ENCODE results near the gene RHBDF1. TPM values are rescaled to one million over a fixed set of nuclear protein-coding genes. Genes with fewer than 3 reads are reported as not detected.
A peak's percentile ranks its signal among the peaks of the same experiment; 100 is the strongest.

RHBDF1 gene
- total and polyA plus RNA-seq, 3 experiments from 2014 or later: 0.53 to 0.59 TPM; not detected in 1

DNA sequence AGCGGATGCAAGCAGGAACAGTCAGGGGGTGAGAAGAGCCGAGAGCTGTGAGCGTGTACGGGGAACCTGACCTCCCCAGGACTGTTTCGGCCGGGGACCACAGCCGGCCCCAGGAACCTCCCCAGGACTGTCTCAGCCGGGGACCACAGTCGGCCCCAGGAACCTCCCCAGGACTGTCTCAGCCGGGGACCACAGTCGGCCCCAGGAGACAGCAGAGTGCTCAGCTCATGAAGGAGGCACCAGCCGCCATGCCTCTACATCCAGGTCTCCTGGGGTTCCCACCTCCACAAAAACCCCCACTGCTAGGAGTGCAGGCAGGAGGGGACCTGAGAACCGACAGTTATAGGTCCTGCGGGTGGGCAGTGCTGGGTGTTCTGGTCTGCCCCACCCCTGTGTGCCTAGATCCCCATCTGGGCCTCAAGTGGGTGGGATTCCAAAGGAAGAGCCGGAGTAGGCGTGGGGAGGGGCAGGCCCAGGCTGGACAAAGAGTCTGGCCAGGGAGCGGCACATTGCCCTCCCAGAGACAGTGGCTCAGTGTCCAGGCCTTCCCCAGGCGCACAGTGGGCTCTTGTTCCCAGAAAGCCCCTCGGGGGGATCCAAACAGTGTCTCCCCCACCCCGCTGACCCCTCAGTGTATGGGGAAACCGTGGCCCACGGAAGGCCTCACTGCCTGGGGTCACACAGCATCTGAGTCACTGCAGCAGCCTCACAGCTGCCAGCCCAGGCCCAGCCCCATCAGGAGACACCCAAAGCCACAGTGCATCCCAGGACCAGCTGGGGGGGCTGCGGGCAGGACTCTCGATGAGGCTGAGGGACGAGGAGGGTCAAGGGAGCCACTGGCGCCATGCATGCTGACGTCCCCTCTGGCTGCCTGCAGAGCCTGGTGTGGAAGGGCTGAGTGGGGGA lies 4.3 kb downstream of the RHBDF1 start:
- Mint-ChIP-seq H3K4me3 (peak overlapping the region in 1 of 7 donors; percentile 30), H3K27me3 (peaks cover 12 to 22% of the 10 kb centered on the region in 2 donors), H3K27ac (no peak overlapping the region), H3K36me3 (no peaks in the 10 kb centered on the region), H3K9me3 (no peaks in the 10 kb centered on the region), H3K4me1 (peaks cover 3 to 13% (median 4%) of the 10 kb centered on the region in 3 donors)
- Histone ChIP-seq H3K4me3 (ENCODE audit: low read length) (no peak overlapping the region), H3K27ac (ENCODE audit: low read depth, low read length) (no peak overlapping the region), H3K27me3 (ENCODE audit: insufficient read depth, low read length, poor library complexity, severe bottlenecking) (peaks cover 5% of the 10 kb centered on the region), H3K4me1 (ENCODE audit: insufficient read depth, low read length) (peaks cover 4% of the 10 kb centered on the region), H3K36me3 (ENCODE audit: insufficient read depth, low read length) (no peaks in the 10 kb centered on the region), H3K9me3 (ENCODE audit: low read length) (no peaks in the 10 kb centered on the region)
- CTCF ChIA-PET: interaction anchor here (7.8 to 9.2 kb wide), 2 partner anchors 27 to 28 kb away, joined by 59 to 201 read pairs; no protein-coding TSS in a partner anchor
- DNase-seq: no peak
- POLR2A ChIA-PET: no interaction called here

DNA sequence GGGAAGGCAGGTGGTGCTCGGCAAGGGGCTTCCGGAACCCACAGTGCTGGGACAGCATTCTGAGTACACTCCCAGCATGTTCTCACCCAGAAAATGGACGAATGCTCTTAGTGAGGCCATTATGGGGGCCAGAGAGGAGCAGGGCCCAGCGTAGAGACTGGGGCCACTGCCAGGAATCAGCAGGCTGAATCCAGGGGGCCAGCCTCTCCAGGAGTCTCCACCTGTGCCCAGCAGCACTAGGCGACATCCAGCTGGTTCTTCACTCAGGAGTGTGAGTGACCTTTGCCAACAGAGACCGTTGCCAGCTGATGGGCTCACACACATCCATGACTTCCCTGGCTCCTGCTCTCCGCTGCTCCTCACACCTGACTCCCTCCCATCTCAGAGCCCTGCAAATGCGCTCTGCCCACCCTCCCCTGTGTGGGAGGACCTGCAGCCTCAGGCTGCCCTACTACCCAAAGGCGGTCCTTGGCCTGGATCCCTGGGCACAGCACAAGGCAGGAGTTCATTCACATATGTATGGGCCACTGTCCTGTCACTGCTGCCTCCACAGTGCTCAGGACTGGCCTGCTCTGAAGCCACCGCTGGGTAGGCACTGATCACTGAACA lies 5.1 kb downstream of the RHBDF1 start:
- POLR2A ChIA-PET: no interaction called here
- CTCF ChIA-PET: interaction anchor here (2.7 to 9.2 kb wide), 3 partner anchors 19 to 38 kb away, joined by 21 to 201 read pairs (median 39); no protein-coding TSS in a partner anchor
- peaks cover 0 to 8% (median 0%) of the 10 kb centered on the region in 3 donors for H3K4me1 Mint-ChIP-seq

DNA sequence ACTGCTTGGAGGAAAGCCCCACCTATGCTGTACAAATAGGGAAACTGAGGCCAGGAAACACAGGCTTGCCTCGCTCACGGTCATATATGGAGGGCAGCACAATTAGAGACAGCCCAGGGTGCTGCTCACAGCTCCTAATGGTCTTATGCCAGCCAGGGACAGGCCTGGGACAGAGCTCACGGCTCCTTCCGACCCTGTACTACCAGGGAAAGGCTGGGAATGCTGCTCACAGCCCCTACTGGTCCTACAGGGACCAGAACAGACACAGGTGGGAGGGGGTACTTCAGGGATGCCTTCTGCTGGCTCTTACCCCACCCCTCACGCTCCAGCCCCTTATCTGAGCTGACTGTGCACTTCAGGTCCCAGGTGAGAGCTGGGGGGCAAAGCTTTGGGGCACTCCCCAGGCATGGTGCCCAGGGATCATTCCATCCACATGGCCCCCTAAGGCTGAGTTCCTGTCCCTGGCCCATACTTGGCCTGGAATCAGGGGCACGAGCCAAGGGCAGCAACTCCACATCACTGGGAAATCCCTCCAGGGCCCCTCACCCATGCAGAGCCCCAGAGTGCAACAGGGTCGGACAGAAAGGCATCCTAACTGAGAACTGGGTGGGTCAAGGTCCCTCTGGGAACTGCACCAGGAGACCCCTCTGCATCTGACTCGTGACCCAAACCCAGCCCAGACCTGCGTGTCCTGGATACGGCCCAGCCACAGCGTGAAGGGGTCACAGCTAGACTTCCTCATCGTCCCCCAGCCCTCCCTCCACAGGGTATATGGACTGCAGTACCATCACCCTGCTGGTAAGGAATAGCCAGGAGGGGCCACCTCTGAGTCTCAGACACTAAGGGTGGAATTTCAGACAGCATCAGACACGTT lies 5.9 kb downstream of the RHBDF1 start:
- Mint-ChIP-seq H3K27me3 (peaks cover 8 to 15% of the 10 kb centered on the region in 2 donors), H3K9me3 (no peaks in the 10 kb centered on the region), H3K4me3 (no peak overlapping the region), H3K36me3 (no peaks in the 10 kb centered on the region), H3K4me1 (peaks cover 0 to 6% (median 0%) of the 10 kb centered on the region in 3 donors), H3K27ac (no peak overlapping the region)
- no peak for DNase-seq
- H3K4me3 ChIP-seq (ENCODE audit: low read length): no peak overlapping the region
- H3K9me3 ChIP-seq (ENCODE audit: low read length): no peaks in the 10 kb centered on the region
- no peaks in the 10 kb centered on the region for H3K27me3 ChIP-seq (ENCODE audit: insufficient read depth, low read length, poor library complexity, severe bottlenecking)
- no peaks in the 10 kb centered on the region for H3K4me1 ChIP-seq (ENCODE audit: insufficient read depth, low read length)
- ChIA-PET POLR2A (interaction anchor here (0.5 kb wide), 1 partner anchor 190 kb away, joined by 4 read pairs; no protein-coding TSS in a partner anchor), CTCF (interaction anchor here (0.9 to 9.2 kb wide), 18 partner anchors 8 to 335 kb away, joined by 3 to 201 read pairs (median 6); partner anchors contain the start of genes DECR2, HBQ1, POLR3K and SNRNP25)
- no peak overlapping the region for H3K27ac ChIP-seq (ENCODE audit: low read depth, low read length)
- H3K36me3 ChIP-seq (ENCODE audit: insufficient read depth, low read length): no peaks in the 10 kb centered on the region

More for the DNA sequence above, 5.1 kb downstream of the RHBDF1 start:
- H3K27me3 ChIP-seq (ENCODE audit: insufficient read depth, low read length, poor library complexity, severe bottlenecking): no peaks in the 10 kb centered on the region
- no peaks in the 10 kb centered on the region for H3K36me3 Mint-ChIP-seq
- peak overlapping the region in 1 of 8 donors; percentile 19 for H3K27ac Mint-ChIP-seq
- DNase-seq: no peak
- H3K36me3 ChIP-seq (ENCODE audit: insufficient read depth, low read length): no peaks in the 10 kb centered on the region
- H3K4me3 Mint-ChIP-seq: peak overlapping the region in 1 of 7 donors; percentile 30
- no peak overlapping the region for H3K27ac ChIP-seq (ENCODE audit: low read depth, low read length)
- no peaks in the 10 kb centered on the region for H3K4me1 ChIP-seq (ENCODE audit: insufficient read depth, low read length)
- H3K27me3 Mint-ChIP-seq: peaks cover 9 to 17% of the 10 kb centered on the region in 2 donors
- H3K9me3 ChIP-seq (ENCODE audit: low read length): no peaks in the 10 kb centered on the region
- H3K4me3 ChIP-seq (ENCODE audit: low read length): no peak overlapping the region
- H3K9me3 Mint-ChIP-seq: no peaks in the 10 kb centered on the region

DNA sequence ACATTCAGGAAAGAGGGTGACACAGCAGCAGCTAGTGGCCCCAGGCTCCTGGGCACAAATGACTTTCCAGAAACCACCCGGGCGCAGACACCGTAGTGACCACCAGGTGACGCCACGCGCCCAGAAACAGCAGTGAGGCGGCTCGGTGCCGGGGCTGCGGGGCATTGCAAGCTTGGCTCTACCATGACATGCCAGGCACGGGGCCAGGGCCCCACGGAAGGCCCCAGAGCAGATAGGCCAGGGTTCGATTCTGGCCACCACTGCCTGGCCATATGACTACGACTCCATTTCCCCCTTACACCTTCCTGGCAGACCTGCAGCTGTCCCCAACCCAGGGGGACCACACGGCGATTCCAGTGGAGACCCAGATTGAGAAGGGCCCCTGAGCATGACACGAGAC lies 6.7 kb downstream of the RHBDF1 start:
- Mint-ChIP-seq H3K27ac (no peak overlapping the region), H3K9me3 (no peaks in the 10 kb centered on the region), H3K36me3 (no peaks in the 10 kb centered on the region), H3K4me3 (no peak overlapping the region), H3K4me1 (peaks cover 0 to 4% (median 0%) of the 10 kb centered on the region in 3 donors), H3K27me3 (peaks cover 4 to 10% of the 10 kb centered on the region in 2 donors)
- no peak overlapping the region for H3K27ac ChIP-seq (ENCODE audit: low read depth, low read length)
- no peaks in the 10 kb centered on the region for H3K9me3 ChIP-seq (ENCODE audit: low read length)
- H3K4me3 ChIP-seq (ENCODE audit: low read length): no peak overlapping the region
- no peaks in the 10 kb centered on the region for H3K36me3 ChIP-seq (ENCODE audit: insufficient read depth, low read length)
- DNase-seq: peak; percentile 71 to 85 (median 77)
- ChIA-PET CTCF (interaction anchor here (0.9 to 9.2 kb wide), 20 partner anchors 9 to 336 kb away, joined by 3 to 201 read pairs (median 5); partner anchors contain the start of genes DECR2, HBQ1, POLR3K and SNRNP25), POLR2A (no interaction called here)
- H3K27me3 ChIP-seq (ENCODE audit: insufficient read depth, low read length, poor library complexity, severe bottlenecking): no peaks in the 10 kb centered on the region
- no peaks in the 10 kb centered on the region for H3K4me1 ChIP-seq (ENCODE audit: insufficient read depth, low read length)

DNA sequence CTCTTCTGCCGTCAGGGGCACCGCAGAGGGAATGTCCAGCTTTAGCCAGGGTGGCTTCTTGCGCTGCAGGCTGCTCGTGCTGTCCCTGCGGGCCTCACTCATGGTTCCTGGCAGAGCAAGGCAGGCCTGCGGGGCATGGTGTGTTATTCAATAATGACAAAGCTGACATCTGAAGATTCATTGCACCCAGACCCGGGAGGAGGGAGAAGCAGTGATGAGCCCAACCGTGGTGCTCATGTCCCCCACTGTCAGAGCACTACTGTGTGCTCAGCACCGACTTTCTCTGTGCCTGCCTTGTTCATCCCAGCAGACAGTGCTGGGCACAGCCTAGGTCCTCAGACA lies 7.5 kb downstream of the RHBDF1 start:
- H3K4me1 ChIP-seq (ENCODE audit: insufficient read depth, low read length): no peaks in the 10 kb centered on the region
- Mint-ChIP-seq H3K27ac (peak overlapping the region in 1 of 8 donors; percentile 82), H3K36me3 (no peaks in the 10 kb centered on the region), H3K4me1 (peaks cover 0 to 4% (median 0%) of the 10 kb centered on the region in 3 donors), H3K27me3 (peaks cover 0 to 8% of the 10 kb centered on the region in 2 donors), H3K4me3 (no peak overlapping the region), H3K9me3 (no peaks in the 10 kb centered on the region)
- no peak overlapping the region for H3K4me3 ChIP-seq (ENCODE audit: low read length)
- no peak overlapping the region for H3K27ac ChIP-seq (ENCODE audit: low read depth, low read length)
- CTCF ChIA-PET: interaction anchor here (0.6 to 9.2 kb wide), 10 partner anchors 11 to 290 kb away, joined by 3 to 201 read pairs (median 6); partner anchors contain the start of gene HBQ1
- no peaks in the 10 kb centered on the region for H3K36me3 ChIP-seq (ENCODE audit: insufficient read depth, low read length)
- H3K27me3 ChIP-seq (ENCODE audit: insufficient read depth, low read length, poor library complexity, severe bottlenecking): no peaks in the 10 kb centered on the region
- POLR2A ChIA-PET: no interaction called here
- DNase-seq: no peak
- H3K9me3 ChIP-seq (ENCODE audit: low read length): no peaks in the 10 kb centered on the region

DNA sequence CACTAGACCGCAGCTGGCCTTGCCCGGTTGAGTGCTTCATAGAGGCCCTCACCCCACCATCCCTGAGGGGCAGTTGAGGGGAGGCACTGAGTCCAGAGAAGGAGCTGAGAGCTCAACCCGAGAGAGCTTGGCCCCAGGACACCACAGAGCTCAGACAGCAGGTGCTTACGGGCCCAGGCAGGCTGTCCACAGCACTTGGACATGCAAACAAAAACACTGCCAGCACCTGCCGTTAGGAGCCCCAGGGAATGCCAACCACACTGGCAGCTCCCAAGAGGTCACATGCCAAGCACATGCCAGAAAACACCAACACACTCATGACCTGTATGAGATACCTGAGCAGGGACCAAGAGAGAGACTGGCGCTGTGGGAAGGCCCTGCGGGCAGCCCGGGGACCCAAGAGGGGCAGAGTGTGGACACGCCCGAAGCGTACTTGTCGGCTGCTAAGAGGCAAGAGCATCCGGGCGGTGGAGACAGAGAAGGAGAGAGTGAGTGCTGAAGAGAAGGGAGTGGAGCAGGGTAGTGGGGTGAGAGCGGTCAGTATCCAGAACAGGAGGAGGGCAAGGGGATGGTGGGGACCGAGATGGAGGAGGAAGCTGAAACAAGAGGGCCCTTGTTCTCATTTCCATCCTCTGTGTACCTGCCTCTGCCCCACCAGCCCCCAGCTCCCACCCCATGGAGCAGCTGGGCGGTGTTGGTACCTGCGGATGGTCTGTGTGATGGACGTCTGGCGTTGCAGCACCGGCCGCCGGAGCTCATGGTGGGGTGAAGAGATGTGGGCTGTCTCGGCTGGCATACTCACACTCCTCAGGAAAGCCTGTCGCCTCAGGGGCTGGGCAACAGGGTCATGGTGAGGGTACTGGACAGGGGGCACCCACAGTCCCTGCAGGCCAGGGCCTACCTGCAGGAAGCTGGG lies 8.2 kb downstream of the RHBDF1 start:
- H3K4me3 Mint-ChIP-seq: no peak overlapping the region
- POLR2A ChIA-PET: interaction anchor here (0.6 kb wide), 1 partner anchor 19 kb away, joined by 3 read pairs; no protein-coding TSS in a partner anchor
- DNase-seq: no peak
- no peaks in the 10 kb centered on the region for H3K36me3 ChIP-seq (ENCODE audit: insufficient read depth, low read length)
- peaks cover 0 to 2% of the 10 kb centered on the region in 2 donors for H3K27me3 Mint-ChIP-seq
- no peaks in the 10 kb centered on the region for H3K36me3 Mint-ChIP-seq
- no peak overlapping the region for H3K27ac ChIP-seq (ENCODE audit: low read depth, low read length)
- H3K4me1 ChIP-seq (ENCODE audit: insufficient read depth, low read length): no peaks in the 10 kb centered on the region
- no peak overlapping the region for H3K4me3 ChIP-seq (ENCODE audit: low read length)
- no peaks in the 10 kb centered on the region for H3K27me3 ChIP-seq (ENCODE audit: insufficient read depth, low read length, poor library complexity, severe bottlenecking)
- H3K9me3 Mint-ChIP-seq: no peaks in the 10 kb centered on the region
- H3K4me1 Mint-ChIP-seq: peaks cover 0 to 4% (median 0%) of the 10 kb centered on the region in 3 donors
- peak overlapping the region in 1 of 8 donors; percentile 82 for H3K27ac Mint-ChIP-seq
- no peaks in the 10 kb centered on the region for H3K9me3 ChIP-seq (ENCODE audit: low read length)
- CTCF ChIA-PET: interaction anchor here (0.9 to 9.2 kb wide), 5 partner anchors 8 to 41 kb away, joined by 3 to 201 read pairs (median 21); partner anchors contain the start of gene RHBDF1

Measured in CD8-positive, alpha-beta memory T cell (primary cell).